BJ (cell line): ENCODE data around the gene BAIAP2. TPM values are rescaled to one million over a fixed set of nuclear protein-coding genes. Genes with fewer than 3 reads are reported as not detected.

Experiments used
- CTCF ChIA-PET: fragments of 350-600 bp; formaldehyde crosslinking; extraction: SDS; loops from one replicate; lab custom pipeline; 2021; ENCODE audit warnings: antibody characterized with exemption, inconsistent platforms; lab: Yijun Ruan, JAX
- POLR2A ChIA-PET: fragments of 300-600 bp; sonication (Branson Sonifier 250); formaldehyde crosslinking; extraction: SDS; loops from one replicate; lab custom pipeline; 2021; ENCODE audit warnings: antibody characterized with exemption; lab: Charles Lee
- DNase-seq: peaks from one replicate; pipeline ENCODE4 v3.0.0-alpha.2; 2011; ENCODE audit warnings: low read depth
- H3K27me3 ChIP-seq: 2 replicates; pipeline ENCODE4 v1.6.0; 2011; ENCODE audit warnings: low read length; ENCODE audit not compliant: control insufficient read depth, insufficient read depth
- H3K36me3 ChIP-seq: 2 replicates; pipeline ENCODE4 v1.5.1; 2011; ENCODE audit warnings: low read length; ENCODE audit not compliant: control insufficient read depth, insufficient read depth
- H3K4me3 ChIP-seq: 2 replicates; pipeline ENCODE4 v1.5.1; 2011; ENCODE audit warnings: low read depth, mild to moderate bottlenecking, control low read depth, low read length
- polyA plus RNA-seq: library from polyadenylated mRNA; depleted of rRNA; stranded (reverse); fragments of >200 nt; gene quantifications from 2 replicates; pipeline ENCODE4 v1.2.3, GENCODE V29; 2011
- TF ChIP-seq, protein P1 (sequence below): IDR thresholded peaks from 2 replicates; pipeline ENCODE4 v1.5.1; 2011; ENCODE audit warnings: low read depth, mild to moderate bottlenecking, control low read depth, inconsistent platforms, low read length, moderate library complexity; ENCODE audit not compliant: insufficient read depth

The BAIAP2 gene
- polyA plus RNA-seq, 1 experiment: 12.1 TPM

GRCh38 chr17:81044764-81045589 lies 10.0 kb downstream of the BAIAP2 start:
- no peak overlapping the region for H3K4me3 ChIP-seq
- DNase-seq: no peak
- CTCF ChIA-PET: interaction anchor here (1.1 to 1.6 kb wide), 3 partner anchors 22 to 59 kb away, joined by 3 to 6 read pairs (median 4); no protein-coding TSS in a partner anchor
- no peaks in the 10 kb centered on the region; the same call in 1 of the 2 replicates for H3K36me3 ChIP-seq
- POLR2A ChIA-PET: no interaction called here
- no peaks in the 10 kb centered on the region for H3K27me3 ChIP-seq
- TF ChIP-seq, protein P1, sequence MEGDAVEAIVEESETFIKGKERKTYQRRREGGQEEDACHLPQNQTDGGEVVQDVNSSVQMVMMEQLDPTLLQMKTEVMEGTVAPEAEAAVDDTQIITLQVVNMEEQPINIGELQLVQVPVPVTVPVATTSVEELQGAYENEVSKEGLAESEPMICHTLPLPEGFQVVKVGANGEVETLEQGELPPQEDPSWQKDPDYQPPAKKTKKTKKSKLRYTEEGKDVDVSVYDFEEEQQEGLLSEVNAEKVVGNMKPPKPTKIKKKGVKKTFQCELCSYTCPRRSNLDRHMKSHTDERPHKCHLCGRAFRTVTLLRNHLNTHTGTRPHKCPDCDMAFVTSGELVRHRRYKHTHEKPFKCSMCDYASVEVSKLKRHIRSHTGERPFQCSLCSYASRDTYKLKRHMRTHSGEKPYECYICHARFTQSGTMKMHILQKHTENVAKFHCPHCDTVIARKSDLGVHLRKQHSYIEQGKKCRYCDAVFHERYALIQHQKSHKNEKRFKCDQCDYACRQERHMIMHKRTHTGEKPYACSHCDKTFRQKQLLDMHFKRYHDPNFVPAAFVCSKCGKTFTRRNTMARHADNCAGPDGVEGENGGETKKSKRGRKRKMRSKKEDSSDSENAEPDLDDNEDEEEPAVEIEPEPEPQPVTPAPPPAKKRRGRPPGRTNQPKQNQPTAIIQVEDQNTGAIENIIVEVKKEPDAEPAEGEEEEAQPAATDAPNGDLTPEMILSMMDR: no peak

GRCh38 chr17:81045590-81046095 lies 10.7 kb downstream of the BAIAP2 start:
- H3K4me3 ChIP-seq: no peak overlapping the region
- no peak for DNase-seq
- ChIA-PET POLR2A (no interaction called here), CTCF (interaction anchor here (1.1 to 1.6 kb wide), 2 partner anchors 52 to 56 kb away, joined by 3 to 6 read pairs; no protein-coding TSS in a partner anchor)
- TF ChIP-seq, protein P1: no peak
- no peaks in the 10 kb centered on the region for H3K27me3 ChIP-seq
- H3K36me3 ChIP-seq: no peaks in the 10 kb centered on the region; the same call in 1 of the 2 replicates

DNA sequence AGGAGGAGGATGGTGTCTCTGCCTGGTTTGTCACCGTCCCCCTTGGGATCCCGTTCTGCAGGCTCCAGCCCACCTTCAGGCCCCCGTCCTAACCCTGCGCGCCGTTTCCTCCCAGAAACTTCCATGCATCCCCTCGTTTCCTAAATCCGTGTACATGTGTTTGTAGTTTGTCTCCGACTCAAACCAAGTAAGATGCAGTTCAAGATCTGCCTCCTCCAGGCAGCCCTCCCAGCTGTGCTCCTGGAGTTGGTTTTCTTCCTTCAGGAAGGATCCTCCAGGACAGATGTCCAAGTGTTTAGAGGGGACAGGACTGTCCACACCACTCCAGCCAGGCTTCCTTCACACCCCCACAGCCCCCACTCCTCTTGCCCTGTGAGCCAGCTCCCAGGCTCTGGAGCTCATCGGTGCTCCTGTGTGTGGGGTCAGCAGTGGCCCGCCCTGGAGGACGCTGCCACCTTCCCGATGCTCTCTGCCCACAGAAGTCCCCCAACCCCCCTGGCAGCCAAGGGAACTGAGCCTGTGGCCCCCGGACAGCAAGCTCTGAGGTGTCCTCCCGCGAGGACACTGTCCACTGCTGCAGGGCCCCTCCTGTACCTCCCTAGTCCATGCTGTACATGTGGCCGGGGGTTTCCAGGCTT lies 11.3 kb downstream of the BAIAP2 start:
- CTCF ChIA-PET: interaction anchor here (1.1 kb wide), 1 partner anchor 56 kb away, joined by 3 read pairs; no protein-coding TSS in a partner anchor
- H3K36me3 ChIP-seq: no peaks in the 10 kb centered on the region; the same call in 1 of the 2 replicates
- POLR2A ChIA-PET: no interaction called here
- no peak overlapping the region for H3K4me3 ChIP-seq
- H3K27me3 ChIP-seq: no peaks in the 10 kb centered on the region
- DNase-seq: no peak
- TF ChIP-seq, protein P1: no peak

DNA sequence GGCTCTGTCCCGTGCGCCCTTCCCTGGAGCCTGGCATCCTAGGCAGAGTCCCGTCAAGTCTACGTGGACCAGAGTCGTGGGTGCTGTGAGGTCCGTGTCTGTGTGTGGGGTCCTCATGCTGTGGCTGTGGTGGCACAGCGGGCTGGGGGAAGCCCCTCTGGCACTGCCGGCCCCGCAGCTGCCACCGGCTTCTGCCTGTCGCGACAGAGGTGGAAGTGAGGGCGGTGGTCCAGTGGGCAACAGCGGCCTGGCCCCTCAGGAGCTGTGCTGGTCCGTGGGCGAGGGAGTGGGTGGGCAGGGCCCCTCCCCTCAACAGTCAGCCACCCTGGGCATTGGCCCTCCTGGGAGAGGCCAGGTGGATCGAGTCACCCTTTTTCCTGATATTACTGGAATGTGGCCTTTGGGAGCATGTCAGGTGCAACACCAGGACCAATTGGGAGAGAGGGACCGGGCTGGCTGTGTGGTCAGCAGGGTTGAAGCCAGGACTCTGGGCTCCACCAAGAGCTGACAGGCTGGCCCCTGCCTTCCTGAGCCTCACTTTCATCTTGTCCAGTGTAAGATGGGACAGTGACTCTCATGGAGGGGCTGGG lies 11.9 kb downstream of the BAIAP2 start:
- POLR2A ChIA-PET: no interaction called here
- no peaks in the 10 kb centered on the region for H3K27me3 ChIP-seq
- H3K4me3 ChIP-seq: no peak overlapping the region
- TF ChIP-seq, protein P1: no peak
- no peak for DNase-seq
- CTCF ChIA-PET: interaction anchor here (1.0 to 1.1 kb wide), 2 partner anchors 23 to 55 kb away, joined by 3 to 6 read pairs; no protein-coding TSS in a partner anchor
- H3K36me3 ChIP-seq: no peaks in the 10 kb centered on the region; the same call in 1 of the 2 replicates
